Stimulated activated CD4-positive, alpha-beta T cell treated with anti-CD3 and anti-CD28 coated beads, Interleukin-15, amount 100 ng/mL, for 1 hour (primary cell): ENCODE data around the gene SMC5.
"Not testable (repeated sequence)": the region's sequence is repeated elsewhere in the genome, so short reads cannot be mapped to it uniquely, and the experiment has no call there.

Source experiments
- DNase-seq, 2 donors: peaks; one replicate each; pipeline ENCODE4 v3.0.0-alpha.2; 2020; ENCODE audit warnings: low read depth in 1 of 2, low spot score in 1 of 2

Gene SMC5

DNA sequence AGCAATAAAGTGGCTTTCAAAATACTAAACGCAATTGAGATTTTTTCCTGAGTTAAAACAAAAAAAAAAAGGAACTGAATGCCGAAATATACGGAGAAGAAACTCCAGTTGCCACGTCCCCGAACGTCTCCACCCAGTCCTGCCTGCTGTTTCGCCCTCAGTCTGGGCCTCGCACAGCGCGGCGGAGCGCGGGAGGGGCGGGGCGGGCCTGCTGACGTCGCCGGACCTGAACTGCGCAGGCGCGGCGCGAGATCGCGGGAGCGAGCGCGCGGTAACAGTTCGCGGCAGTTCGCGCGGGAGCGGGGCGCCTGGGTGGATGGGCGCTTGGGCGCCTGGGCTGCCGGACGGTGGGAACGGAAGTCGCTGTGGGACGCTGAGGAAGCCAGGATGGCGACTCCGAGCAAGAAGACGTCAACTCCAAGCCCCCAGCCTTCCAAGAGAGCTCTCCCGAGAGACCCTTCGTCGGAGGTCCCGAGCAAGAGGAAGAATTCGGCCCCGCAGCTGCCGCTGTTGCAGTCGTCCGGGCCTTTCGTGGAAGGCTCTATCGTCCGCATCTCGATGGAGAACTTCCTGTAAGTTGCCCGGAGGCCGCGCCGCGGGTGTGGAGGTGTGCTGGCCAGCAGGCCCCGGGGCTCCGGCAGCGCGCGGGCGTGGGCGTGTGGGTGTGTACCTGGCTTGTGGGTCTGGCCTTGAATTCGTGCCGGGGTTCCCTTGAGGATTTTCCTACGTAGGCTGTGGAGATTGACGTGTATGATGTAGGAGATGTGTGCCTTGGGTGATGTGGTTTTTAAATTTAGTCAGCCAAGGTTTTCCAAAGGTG lies at the start of gene SMC5:
Gene SMC5 (plus strand): TSS at position 287 of the 820 bp plus-strand sequence. CDS start 101 bp downstream, at position 388.
- peak; percentile 80 to 82 for DNase-seq

DNA sequence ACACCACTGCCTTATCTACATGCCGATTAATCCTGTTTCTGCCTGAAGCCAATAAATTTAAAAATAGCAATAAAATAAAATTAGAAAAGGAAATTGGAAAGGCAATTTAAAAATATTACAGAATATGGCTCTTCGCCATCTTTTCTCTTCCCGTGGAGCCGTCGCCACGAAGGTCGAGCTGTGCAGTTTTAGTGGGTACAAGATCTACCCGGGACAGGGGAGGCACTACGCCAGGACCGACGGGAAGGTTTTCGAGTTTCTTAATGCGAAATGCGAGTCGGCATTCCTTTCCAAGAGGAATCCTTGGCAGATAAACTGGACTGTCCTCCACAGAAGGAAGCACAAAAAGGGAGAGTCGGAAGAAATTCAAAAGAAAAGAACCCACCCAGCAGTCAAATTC lies 41.7 kb upstream of the SMC5 start:
- no peak for DNase-seq

DNA sequence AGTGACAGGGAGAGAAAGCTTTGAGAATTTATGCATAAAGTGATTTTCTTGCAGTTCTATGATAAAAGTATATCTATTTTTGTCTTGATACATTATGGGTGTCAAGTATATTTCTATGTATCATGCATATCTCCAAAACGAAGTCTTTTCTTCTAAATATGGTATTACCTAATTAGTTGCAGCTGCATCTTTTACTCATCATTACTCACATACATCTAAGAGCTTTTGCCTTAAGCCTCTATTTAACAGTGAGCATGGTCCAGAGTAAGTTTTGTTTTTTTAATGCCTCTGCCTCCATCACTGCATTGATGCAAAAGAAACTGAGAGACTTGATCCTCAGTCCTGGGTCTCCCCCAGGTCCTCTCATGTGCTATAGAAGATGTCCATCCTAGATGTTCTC lies 40.0 kb upstream of the SMC5 start:
- DNase-seq, result no peak

DNA sequence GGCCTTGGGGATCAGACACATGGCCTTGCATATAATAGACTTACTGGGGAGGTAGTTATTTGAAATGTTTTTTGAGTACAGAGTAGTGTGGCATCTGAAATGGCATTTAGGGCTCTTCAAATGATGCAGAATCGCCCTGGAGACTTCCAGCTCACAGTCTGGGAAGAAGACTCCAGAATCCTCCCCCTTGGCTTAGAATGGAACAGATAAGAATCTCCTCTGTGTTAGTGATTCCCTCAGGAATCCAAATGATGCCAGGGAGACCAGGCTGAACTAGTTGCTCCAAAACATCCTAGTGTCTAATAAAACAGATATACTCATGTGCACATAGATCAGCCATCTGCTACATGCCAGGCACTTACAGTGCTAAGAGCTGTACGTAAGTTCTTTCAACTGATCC lies 38.6 kb upstream of the SMC5 start:
- DNase-seq, result no peak

DNA sequence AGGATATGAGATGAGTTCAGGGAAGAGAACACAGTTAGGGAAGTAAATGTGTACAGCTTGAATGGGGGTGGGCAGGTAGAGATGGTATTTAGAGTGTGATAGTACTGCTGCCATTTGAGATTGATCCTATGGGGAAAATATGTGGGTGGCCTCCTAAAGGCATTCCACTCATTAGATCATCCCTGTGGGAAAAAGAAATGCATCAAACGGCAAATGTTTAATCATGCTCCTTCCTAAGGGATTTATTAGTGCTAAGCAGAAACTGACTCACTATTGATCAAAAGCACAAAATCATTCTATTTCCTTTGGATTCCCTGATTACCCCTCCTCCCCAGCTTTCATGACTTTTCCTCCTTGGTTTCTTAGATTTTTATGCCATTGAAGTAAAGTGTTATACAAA lies 36.4 kb upstream of the SMC5 start:
- DNase-seq, result no peak

DNA sequence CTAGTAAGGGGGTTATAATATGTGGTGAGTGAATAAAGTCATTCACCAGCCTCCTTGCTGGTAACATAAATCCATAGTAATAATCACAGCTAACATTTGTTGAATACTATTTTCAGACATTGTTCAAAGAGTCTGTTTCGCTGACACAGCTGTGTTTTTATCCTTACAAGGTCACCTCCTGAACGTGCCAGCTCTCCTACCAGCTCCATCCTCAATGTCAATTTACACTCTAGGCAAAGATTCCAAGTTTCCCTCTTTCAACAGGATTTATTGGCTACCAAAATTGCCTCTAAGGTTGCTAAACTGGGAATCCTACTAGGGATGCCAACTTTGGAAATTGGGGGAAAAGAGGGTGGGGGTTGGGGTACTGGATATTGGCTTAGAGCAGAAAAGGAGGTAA lies 30.7 kb upstream of the SMC5 start:
- DNase-seq, result no peak

- no peak for DNase-seq
Measured at GRCh38 chr9:70228611-70229010, 30.2 kb upstream of the SMC5 start.

DNA sequence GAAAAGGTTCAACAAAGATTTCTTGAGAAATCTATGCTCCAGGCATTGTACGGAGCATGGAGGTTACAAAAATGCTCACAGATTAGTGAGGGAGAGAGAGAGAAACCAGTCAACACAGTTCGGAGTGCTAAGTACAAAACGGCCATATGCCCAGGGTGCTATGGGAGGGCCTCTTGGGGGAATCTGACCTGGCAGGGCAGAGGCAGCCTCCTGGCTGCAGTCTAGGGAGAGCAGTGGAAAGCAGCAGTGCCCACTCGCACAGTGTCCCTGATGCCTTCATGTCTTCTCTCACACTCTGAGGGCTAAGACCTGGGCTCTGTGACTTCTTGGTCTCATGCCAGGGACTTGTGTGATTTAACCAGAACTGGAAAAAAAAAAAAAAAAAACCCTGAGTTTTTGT lies 29.8 kb upstream of the SMC5 start:
- no peak for DNase-seq

DNA sequence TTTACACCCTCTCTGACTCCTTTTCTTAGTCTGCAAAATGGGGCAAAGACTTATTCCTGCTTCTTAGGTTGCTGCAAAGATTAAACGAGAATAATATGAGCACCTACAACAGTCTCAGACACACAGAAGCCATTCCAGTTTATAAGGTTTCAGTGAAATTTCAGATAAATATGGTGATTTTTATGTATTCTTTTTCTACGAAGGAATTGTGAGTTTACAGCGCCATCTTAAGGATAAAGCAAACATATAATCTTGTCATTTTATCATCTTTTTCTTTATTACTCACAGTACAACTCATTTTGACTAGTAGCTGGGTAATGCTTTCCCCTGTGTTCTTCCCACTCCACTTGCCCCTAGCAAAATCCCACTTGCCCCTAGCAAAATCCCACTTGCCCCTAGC lies 29.2 kb upstream of the SMC5 start:
- no peak for DNase-seq

- DNase-seq, result no peak
Measured at GRCh38 chr9:70232476-70232875, 26.3 kb upstream of the SMC5 start.

GRCh38 chr9:70234208-70234607 lies 24.6 kb upstream of the SMC5 start:
- not testable (repeated sequence) for DNase-seq

DNA sequence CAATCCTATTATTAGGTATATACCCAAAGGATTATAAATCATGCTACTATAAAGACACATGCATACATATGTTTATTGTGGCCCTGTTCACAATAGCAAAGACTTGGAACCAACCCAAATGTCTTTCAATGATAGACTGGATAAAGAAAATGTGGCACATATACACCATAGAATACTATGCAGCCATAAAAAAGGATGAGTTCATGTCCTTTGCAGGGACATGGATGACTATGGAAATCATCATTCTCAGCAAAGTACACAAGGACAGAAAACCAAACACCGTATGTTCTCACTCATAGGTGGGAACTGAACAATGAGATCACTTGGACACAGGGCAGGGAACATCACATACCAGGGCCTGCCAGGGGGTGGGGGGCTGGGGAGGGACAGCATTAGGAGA lies 12.8 kb upstream of the SMC5 start:
- DNase-seq, result not testable (repeated sequence)

DNA sequence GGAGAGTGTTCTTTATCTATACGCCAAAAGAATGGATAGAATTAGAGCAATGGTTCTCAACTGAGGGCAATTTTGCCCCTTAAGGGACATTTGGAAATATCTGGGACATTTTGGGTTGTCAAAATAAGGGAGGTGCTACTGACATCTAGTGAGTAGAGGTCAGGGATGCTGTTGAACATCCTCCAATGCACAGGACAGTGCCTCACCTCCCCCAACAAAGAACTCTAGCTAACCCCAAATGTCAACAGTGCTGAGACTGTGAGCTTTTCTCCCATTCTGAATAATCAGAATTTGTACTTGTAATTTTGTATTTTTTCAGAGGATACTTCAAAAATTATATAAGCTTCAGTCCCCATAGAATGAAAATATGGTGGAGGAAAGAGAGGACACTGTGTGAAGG lies 8.6 kb upstream of the SMC5 start:
- no peak for DNase-seq

DNA sequence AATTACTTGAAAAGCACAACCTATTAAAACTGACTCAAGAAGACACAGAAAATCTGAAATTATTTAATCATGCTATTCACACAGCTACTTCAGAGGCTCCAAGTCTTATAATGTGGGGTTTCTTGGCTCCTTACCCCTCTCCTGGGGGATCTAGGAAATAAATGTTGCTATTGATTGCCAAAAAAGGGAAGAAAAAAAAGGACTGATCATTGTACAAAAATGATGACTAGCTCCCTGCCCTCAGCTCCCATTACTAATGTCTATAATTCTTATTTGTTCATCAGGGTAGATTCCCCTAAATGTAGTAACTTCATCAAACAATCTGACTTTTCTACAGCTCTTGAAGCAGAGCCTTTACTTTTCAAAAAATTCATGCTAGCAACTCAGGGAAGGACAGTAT lies 3.3 kb upstream of the SMC5 start:
- no peak for DNase-seq

- no peak for DNase-seq
Measured at GRCh38 chr9:70256123-70256551, 2.6 kb upstream of the SMC5 start.

DNA sequence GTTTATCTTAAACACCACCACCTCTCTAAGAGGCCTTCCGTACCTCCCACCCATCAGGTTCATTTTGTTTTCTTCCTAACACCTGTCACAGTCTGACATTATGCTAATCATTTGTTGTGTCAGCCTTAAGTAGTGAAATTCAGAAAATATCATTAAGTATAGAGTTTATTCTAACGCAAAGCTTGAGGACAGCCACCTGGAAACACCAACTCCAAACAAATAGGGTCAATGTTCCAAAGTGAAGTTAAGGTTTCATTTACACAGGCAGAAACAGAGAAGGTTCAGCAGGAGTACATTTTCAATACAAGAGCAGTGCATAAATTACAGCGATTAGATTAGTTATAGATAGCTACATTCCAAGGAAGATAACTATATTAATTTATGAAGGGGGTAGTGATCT lies 1.3 kb upstream of the SMC5 start:
- DNase-seq, result no peak

- no peak for DNase-seq
Measured at GRCh38 chr9:70257991-70258691, 637 bp upstream of the SMC5 start.

DNA sequence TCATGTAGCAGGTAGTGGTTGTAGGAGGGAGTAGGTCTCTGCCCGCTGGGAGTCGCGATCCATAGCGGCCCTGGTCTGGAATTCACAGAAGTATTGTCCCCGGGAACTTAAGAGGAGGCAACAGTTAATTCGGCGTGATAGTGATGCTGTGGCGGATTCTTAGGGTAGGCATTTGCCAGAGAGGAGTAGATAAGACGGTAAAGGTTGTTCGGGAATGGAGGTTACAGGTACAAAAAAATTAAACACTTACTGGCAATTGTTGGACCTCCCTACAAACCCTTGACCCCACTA lies 679 bp downstream of the SMC5 start:
- DNase-seq, result no peak

DNA sequence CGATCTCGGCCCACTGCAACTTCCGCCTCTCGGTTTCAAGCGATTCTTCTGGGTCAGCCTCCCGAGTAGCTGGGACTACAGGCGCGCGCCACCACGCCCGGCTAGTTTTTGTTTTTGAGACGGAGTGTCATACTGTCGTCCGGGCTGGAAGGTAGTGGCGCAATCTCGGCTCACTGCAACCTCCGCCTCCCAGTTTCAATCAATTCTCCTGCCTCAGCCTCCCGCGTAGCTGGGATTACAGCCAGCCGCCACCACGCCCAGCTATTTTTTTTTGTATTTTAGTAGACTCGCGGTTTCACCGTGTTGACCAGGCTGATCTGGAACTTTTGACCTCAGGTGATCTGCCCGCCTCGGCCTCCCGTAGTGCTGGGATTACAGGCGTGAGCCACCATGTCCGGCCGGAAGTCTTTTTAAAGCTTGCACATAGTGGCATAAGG lies 1.2 kb downstream of the SMC5 start:
- DNase-seq, result no peak

DNA sequence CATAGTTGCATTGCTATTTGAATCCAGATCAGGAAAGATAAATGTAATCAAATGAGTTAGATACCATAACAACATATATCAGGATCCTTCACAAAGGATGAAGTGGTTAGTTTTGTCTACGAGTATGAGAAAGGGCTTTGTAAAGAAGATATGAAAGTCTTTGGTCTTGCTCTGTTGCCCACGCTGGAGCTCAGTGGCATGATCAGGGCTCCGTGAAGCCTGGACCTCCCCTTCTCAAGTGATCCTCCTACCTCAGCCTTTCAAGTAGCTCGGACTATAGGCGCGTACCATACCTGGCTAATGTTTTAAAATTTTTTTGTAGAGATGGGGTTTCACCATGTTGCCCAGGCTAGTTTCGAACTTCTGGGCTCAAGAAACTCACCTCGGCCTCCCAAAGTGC lies 1.8 kb downstream of the SMC5 start:
- no peak for DNase-seq

- no peak for DNase-seq
Measured at GRCh38 chr9:70261131-70261870, 2.5 kb downstream of the SMC5 start.

DNA sequence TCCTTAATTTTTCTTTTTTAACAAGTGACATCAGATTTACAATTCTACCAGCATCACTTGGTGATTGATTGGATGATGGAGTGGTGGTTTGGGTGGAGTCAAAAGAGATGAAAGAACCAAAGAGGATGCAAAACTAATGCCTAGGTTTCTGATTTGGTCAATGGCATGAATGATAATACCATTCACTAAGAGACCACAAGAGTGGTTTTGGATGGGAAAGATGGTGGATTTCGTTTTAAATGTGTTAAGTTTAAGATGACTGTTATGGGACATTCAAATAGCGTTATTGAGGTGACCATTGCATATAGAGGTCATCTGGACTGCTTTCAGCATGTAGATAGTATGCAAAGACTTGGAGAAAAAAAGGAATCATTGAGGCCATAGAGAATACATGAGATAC lies 3.6 kb downstream of the SMC5 start:
- no peak for DNase-seq
